Endodermal cell (in vitro differentiated cells): ENCODE results near the gene PEDS1. TPM values are rescaled to one million over a fixed set of nuclear protein-coding genes. Genes with fewer than 3 reads are reported as not detected.
"Not testable (repeated sequence)": the region's sequence is repeated elsewhere in the genome, so short reads cannot be mapped to it uniquely, and the experiment has no call there.

ENCODE experiments used
- DNase-seq: peaks from one replicate; pipeline ENCODE4 v3.0.0-alpha.2; 2017
- H3K27ac ChIP-seq: 2 replicates; pipeline ENCODE4 v1.5.1; 2013; ENCODE audit warnings: mild to moderate bottlenecking, low read depth, low read length, moderate library complexity
- H3K27me3 ChIP-seq: 2 replicates; pipeline ENCODE4 v1.6.1; 2013; ENCODE audit warnings: mild to moderate bottlenecking, low read length, moderate library complexity; ENCODE audit not compliant: insufficient read depth, control insufficient read depth, poor library complexity, severe bottlenecking
- H3K36me3 ChIP-seq: 2 replicates; pipeline ENCODE4 v1.7.0; 2013; ENCODE audit warnings: mild to moderate bottlenecking, low read length, moderate library complexity; ENCODE audit not compliant: control insufficient read depth, insufficient read depth
- H3K4me1 ChIP-seq: one replicate; pipeline ENCODE4 v1.7.0; 2013; ENCODE audit warnings: low read length; ENCODE audit not compliant: control insufficient read depth, insufficient read depth
- H3K4me3 ChIP-seq: 2 replicates; pipeline ENCODE4 v1.5.1; 2013; ENCODE audit warnings: mild to moderate bottlenecking, low read length, moderate library complexity
- H3K9ac ChIP-seq: 2 replicates; pipeline ENCODE4 v1.6.1; 2013; ENCODE audit warnings: mild to moderate bottlenecking, low read length, moderate library complexity; ENCODE audit not compliant: poor library complexity, severe bottlenecking; ENCODE audit errors: extremely low read depth
- H3K9me3 ChIP-seq: 2 replicates; pipeline ENCODE4 v1.6.1; 2013; ENCODE audit warnings: mild to moderate bottlenecking, low read length, moderate library complexity; ENCODE audit not compliant: control insufficient read depth
- H3K27ac Mint-ChIP-seq: 2 replicates; pipeline ENCODE4 v1.8.0; 2020; ENCODE audit warnings: mixed read lengths
- H3K27me3 Mint-ChIP-seq: 2 replicates; pipeline ENCODE4 v1.8.0; 2021; ENCODE audit warnings: mild to moderate bottlenecking, mixed read lengths; ENCODE audit not compliant: insufficient read depth
- H3K36me3 Mint-ChIP-seq: 2 replicates; pipeline ENCODE4 v1.8.0; 2020; ENCODE audit warnings: low read depth, mixed read lengths
- H3K4me1 Mint-ChIP-seq: 2 replicates; pipeline ENCODE4 v1.8.0; 2020; ENCODE audit warnings: mixed read lengths
- H3K4me3 Mint-ChIP-seq: 2 replicates; pipeline ENCODE4 v1.8.0; 2020; ENCODE audit warnings: mild to moderate bottlenecking, moderate library complexity, mixed read lengths
- H3K9me3 Mint-ChIP-seq: 2 replicates; pipeline ENCODE4 v1.8.0; 2020; ENCODE audit warnings: mild to moderate bottlenecking, mixed read lengths
- CTCF ChIP-seq: fragments of 200-600 bp; sonication (generic); conservative IDR thresholded peaks from 2 replicates; pipeline ENCODE4 v1.5.0; 2021; ENCODE audit warnings: antibody characterized with exemption, mild to moderate bottlenecking
- WGBS, 2 experiments: methylation state at CpG; one replicate each; pipeline versions ENCODE4 v1.1.5 to v1.1.7; 2013; ENCODE audit warnings: missing lambda C conversion rate in 2 of 2, mixed read lengths in 1 of 2; ENCODE audit not compliant: insufficient coverage in 1 of 2, insufficient read length in 1 of 2; 5-methylcytosine and 5-hydroxymethylcytosine counted together
- total RNA-seq, 2 donors: library from RNA; stranded (reverse); fragmentation: NEBNext Ultra II Directional in 1 of 2; extraction: Animal tissue kit (Norgen Biotek cat#: 25700) in 1 of 2; gene quantifications; 2 replicates in 1 of 2; 3 replicates in 1 of 2; pipeline ENCODE4 v1.2.1, GENCODE V29; 2021

The PEDS1 gene
- total RNA-seq, 2 donors from 2014 or later: 28.0 to 30.9 TPM

- Mint-ChIP-seq H3K4me1 (peaks cover 27% of the 10 kb centered on the region), H3K27ac (peak overlapping the region; percentile 71), H3K36me3 (peaks cover 37% of the 10 kb centered on the region), H3K27me3 (no peaks in the 10 kb centered on the region), H3K9me3 (no peaks in the 10 kb centered on the region), H3K4me3 (no peak overlapping the region)
- Histone ChIP-seq H3K4me3 (no peak overlapping the region), H3K27me3 (no peaks in the 10 kb centered on the region), H3K9me3 (no peaks in the 10 kb centered on the region), H3K36me3 (peaks cover 15% of the 10 kb centered on the region), H3K4me1 (no peaks in the 10 kb centered on the region), H3K9ac (no peak overlapping the region), H3K27ac (no peak overlapping the region)
- 93 to 96% methylated on average over 5 to 6 of the region's 6 CpGs for WGBS, 2 experiments
- no peak for DNase-seq
- TF ChIP-seq CTCF: no peak
Measured at GRCh38 chr20:50107086-50107660, 46.4 kb downstream of the PEDS1 start.

GRCh38 chr20:50106669-50107068 is 46.9 kb downstream of the PEDS1 start:
- not testable (repeated sequence) for H3K27ac ChIP-seq, H3K4me1 ChIP-seq, H3K9me3 ChIP-seq, H3K4me3 ChIP-seq, H3K4me3 Mint-ChIP-seq, H3K27ac Mint-ChIP-seq, H3K9ac ChIP-seq, H3K27me3 Mint-ChIP-seq, DNase-seq, H3K27me3 ChIP-seq, H3K9me3 Mint-ChIP-seq
- peaks cover 37% of the 10 kb centered on the region for H3K36me3 Mint-ChIP-seq
- 97 to 100% methylated on average over 3 to 5 of the region's 5 CpGs for WGBS, 2 experiments
- H3K4me1 Mint-ChIP-seq: peaks cover 27% of the 10 kb centered on the region
- H3K36me3 ChIP-seq: peaks cover 15% of the 10 kb centered on the region

Other genes with a start within 250 kb of the PEDS1 start
- gene SPATA2, start 238.2 kb downstream of the PEDS1 start, total RNA-seq: 10 to 100 TPM in 1 of 2 donors, 1 to 10 TPM in 1; 8.6 to 10.4 TPM
- 10 to 100 TPM; 48.8 to 52.5 TPM for gene RNF114, start 217.3 kb downstream of the PEDS1 start, total RNA-seq
- gene SNAI1, start 170.7 kb downstream of the PEDS1 start, total RNA-seq: 10 to 100 TPM; 10.6 to 13.1 TPM
- gene UBE2V1, start 40.6 kb downstream of the PEDS1 start, total RNA-seq: 100 to 1,000 TPM; 165 to 168 TPM
- gene CEBPB, start 37.1 kb upstream of the PEDS1 start, total RNA-seq: 10 to 100 TPM; 14.9 to 15.1 TPM